Measurements from ENCODE around the gene ATP13A2. TPM values are rescaled to one million over a fixed set of nuclear protein-coding genes. Genes with fewer than 3 reads are reported as not detected.

ATP13A2 gene
- total and polyA plus RNA-seq, 2 donors from 2014 or later, result 23.8 to 38.6 TPM

GRCh38 chr1:16986560-16986959, 25.2 kb downstream of the ATP13A2 start:
- H3K36me3 ChIP-seq (ENCODE audit: control insufficient read depth in 2 of 3, insufficient read depth in 3 of 3, low read length in 3 of 3), result peaks cover 0 to 7% (median 3%) of the 10 kb centered on the region in 3 donors
- no peak overlapping the region for H3K27ac ChIP-seq (ENCODE audit: low read depth in 2 of 2, low read length in 2 of 2)
- intact Hi-C loops (cut with DNase I), result no loop called here
- no peaks in the 10 kb centered on the region for H3K4me1 ChIP-seq (ENCODE audit: control insufficient read depth in 2 of 3, insufficient read depth in 2 of 3, low read depth in 1 of 3, low read length in 3 of 3)
- no peaks in the 10 kb centered on the region for H3K9me3 ChIP-seq (ENCODE audit: control insufficient read depth in 2 of 3, insufficient read depth in 1 of 3, low read length in 3 of 3)
- FAIRE-seq (no peak), DNase-seq (no peak)
- no peak overlapping the region for H3K9ac ChIP-seq (ENCODE audit: low read length in 3 of 3)
- no peak overlapping the region for H3K4me3 ChIP-seq (ENCODE audit: low read length in 3 of 3)
- H3K27me3 ChIP-seq (ENCODE audit: control insufficient read depth, insufficient read depth, low read length), result no peaks in the 10 kb centered on the region
- TF ChIP-seq CTCF (IDR thresholded peaks at IDR 0.05; ENCODE audit: borderline replicate concordance, extremely low read depth, insufficient read depth), result no peak

- Histone ChIP-seq H3K9ac (ENCODE audit: low read length in 3 of 3) (no peak overlapping the region), H3K4me1 (ENCODE audit: control insufficient read depth in 2 of 3, insufficient read depth in 2 of 3, low read depth in 1 of 3, low read length in 3 of 3) (no peaks in the 10 kb centered on the region), H3K27me3 (ENCODE audit: control insufficient read depth, insufficient read depth, low read length) (no peaks in the 10 kb centered on the region), H3K36me3 (ENCODE audit: control insufficient read depth in 2 of 3, insufficient read depth in 3 of 3, low read length in 3 of 3) (peaks cover 0 to 7% (median 3%) of the 10 kb centered on the region in 3 donors), H3K4me3 (ENCODE audit: low read length in 3 of 3) (no peak overlapping the region), H3K27ac (ENCODE audit: low read depth in 2 of 2, low read length in 2 of 2) (no peak overlapping the region), H3K9me3 (ENCODE audit: control insufficient read depth in 2 of 3, insufficient read depth in 1 of 3, low read length in 3 of 3) (no peaks in the 10 kb centered on the region)
- no peak for DNase-seq
- no peak for FAIRE-seq
- intact Hi-C loops (cut with DNase I), result no loop called here
- TF ChIP-seq CTCF (IDR thresholded peaks at IDR 0.05; ENCODE audit: borderline replicate concordance, extremely low read depth, insufficient read depth), result no peak
Observed at GRCh38 chr1:16986113-16986512, 25.6 kb downstream of the ATP13A2 start.

GRCh38 chr1:16984717-16985116, 27.0 kb downstream of the ATP13A2 start:
- Histone ChIP-seq H3K4me1 (ENCODE audit: control insufficient read depth in 2 of 3, insufficient read depth in 2 of 3, low read depth in 1 of 3, low read length in 3 of 3) (no peaks in the 10 kb centered on the region), H3K9ac (ENCODE audit: low read length in 3 of 3) (no peak overlapping the region), H3K9me3 (ENCODE audit: control insufficient read depth in 2 of 3, insufficient read depth in 1 of 3, low read length in 3 of 3) (no peaks in the 10 kb centered on the region), H3K36me3 (ENCODE audit: control insufficient read depth in 2 of 3, insufficient read depth in 3 of 3, low read length in 3 of 3) (peaks cover 0 to 5% (median 3%) of the 10 kb centered on the region in 3 donors), H3K27me3 (ENCODE audit: control insufficient read depth, insufficient read depth, low read length) (no peaks in the 10 kb centered on the region), H3K27ac (ENCODE audit: low read depth in 2 of 2, low read length in 2 of 2) (no peak overlapping the region), H3K4me3 (ENCODE audit: low read length in 3 of 3) (no peak overlapping the region)
- no peak for TF ChIP-seq CTCF (IDR thresholded peaks at IDR 0.05; ENCODE audit: borderline replicate concordance, extremely low read depth, insufficient read depth)
- intact Hi-C loops (cut with DNase I), result no loop called here
- FAIRE-seq (no peak), DNase-seq (peak in 1 of 5 donors; percentile 39)

GRCh38 chr1:16983649-16984048, 28.1 kb downstream of the ATP13A2 start:
- peaks cover 0 to 4% (median 3%) of the 10 kb centered on the region in 3 donors for H3K36me3 ChIP-seq (ENCODE audit: control insufficient read depth in 2 of 3, insufficient read depth in 3 of 3, low read length in 3 of 3)
- no peak overlapping the region for H3K9ac ChIP-seq (ENCODE audit: low read length in 3 of 3)
- no peak for TF ChIP-seq CTCF (IDR thresholded peaks at IDR 0.05; ENCODE audit: borderline replicate concordance, extremely low read depth, insufficient read depth)
- no peaks in the 10 kb centered on the region for H3K9me3 ChIP-seq (ENCODE audit: control insufficient read depth in 2 of 3, insufficient read depth in 1 of 3, low read length in 3 of 3)
- peak in 3 of 5 donors; percentile 40 to 62 (median 58) for DNase-seq
- no peak overlapping the region for H3K27ac ChIP-seq (ENCODE audit: low read depth in 2 of 2, low read length in 2 of 2)
- no peaks in the 10 kb centered on the region for H3K4me1 ChIP-seq (ENCODE audit: control insufficient read depth in 2 of 3, insufficient read depth in 2 of 3, low read depth in 1 of 3, low read length in 3 of 3)
- H3K4me3 ChIP-seq (ENCODE audit: low read length in 3 of 3), result no peak overlapping the region
- H3K27me3 ChIP-seq (ENCODE audit: control insufficient read depth, insufficient read depth, low read length), result no peaks in the 10 kb centered on the region
- no peak for FAIRE-seq
- intact Hi-C loops (cut with DNase I), result no loop called here
